Osteoblast (primary cell): ENCODE data around the gene RFC5. TPM values are rescaled to one million over a fixed set of nuclear protein-coding genes. Genes with fewer than 3 reads are reported as not detected.
A peak's percentile ranks its signal among the peaks of the same experiment; 100 is the strongest.

ENCODE experiments used
- DNase-seq: peaks from one replicate; pipeline ENCODE4 v3.0.0; 2011; ENCODE audit warnings: low spot score, mixed read lengths; ENCODE audit not compliant: insufficient read length; ENCODE audit errors: missing footprints
- H2AFZ ChIP-seq: 2 replicates; pipeline ENCODE4 v1.6.0; 2011; ENCODE audit warnings: mild to moderate bottlenecking, low read length
- H3K27ac ChIP-seq: 2 replicates; pipeline ENCODE4 v1.5.1; 2011; ENCODE audit warnings: mild to moderate bottlenecking, low read depth, low read length, moderate library complexity
- H3K27me3 ChIP-seq: 2 replicates; pipeline ENCODE4 v1.6.0; 2012; ENCODE audit warnings: mild to moderate bottlenecking, control low read depth, inconsistent platforms, low read length, moderate library complexity; ENCODE audit not compliant: insufficient read depth
- H3K36me3 ChIP-seq: 2 replicates; pipeline ENCODE4 v1.5.1; 2011; ENCODE audit warnings: mild to moderate bottlenecking, low read length, control low read depth, moderate library complexity; ENCODE audit not compliant: insufficient read depth
- H3K4me1 ChIP-seq: 2 replicates; pipeline ENCODE4 v1.5.1; 2011; ENCODE audit warnings: mild to moderate bottlenecking, low read length, control low read depth, moderate library complexity; ENCODE audit not compliant: insufficient read depth
- H3K4me2 ChIP-seq: 2 replicates; pipeline ENCODE4 v1.6.0; 2011; ENCODE audit warnings: mild to moderate bottlenecking, low read length; ENCODE audit not compliant: insufficient read depth
- H3K4me3 ChIP-seq: fragments of 200-600 bp; sonication (generic); 3 replicates; pipeline ENCODE4 v1.5.1; 2012; ENCODE audit warnings: mild to moderate bottlenecking, low read length, inconsistent platforms; ENCODE audit not compliant: insufficient read depth
- H3K79me2 ChIP-seq: 2 replicates; pipeline ENCODE4 v1.6.0; 2012; ENCODE audit warnings: mild to moderate bottlenecking, low read length, control low read depth, inconsistent platforms; ENCODE audit not compliant: insufficient read depth
- H3K9me3 ChIP-seq: 2 replicates; pipeline ENCODE4 v1.5.1; 2011; ENCODE audit warnings: low read depth, low read length, control low read depth
- H4K20me1 ChIP-seq: 2 replicates; pipeline ENCODE4 v1.6.0; 2012; ENCODE audit warnings: mild to moderate bottlenecking, low read length, control low read depth; ENCODE audit not compliant: insufficient read depth
- CTCF ChIP-seq: IDR thresholded peaks from 2 replicates; pipeline ENCODE4 v1.5.1; 2011; ENCODE audit warnings: mild to moderate bottlenecking, low read depth, low read length, moderate library complexity; ENCODE audit errors: extremely low read depth
- total RNA-seq: library from RNA; depleted of rRNA; stranded (reverse); fragments of >200 nt; gene quantifications from 2 replicates; pipeline ENCODE4 v1.2.3, GENCODE V29; 2012

Gene RFC5
- total RNA-seq, 1 donor = 8.3 TPM

DNA sequence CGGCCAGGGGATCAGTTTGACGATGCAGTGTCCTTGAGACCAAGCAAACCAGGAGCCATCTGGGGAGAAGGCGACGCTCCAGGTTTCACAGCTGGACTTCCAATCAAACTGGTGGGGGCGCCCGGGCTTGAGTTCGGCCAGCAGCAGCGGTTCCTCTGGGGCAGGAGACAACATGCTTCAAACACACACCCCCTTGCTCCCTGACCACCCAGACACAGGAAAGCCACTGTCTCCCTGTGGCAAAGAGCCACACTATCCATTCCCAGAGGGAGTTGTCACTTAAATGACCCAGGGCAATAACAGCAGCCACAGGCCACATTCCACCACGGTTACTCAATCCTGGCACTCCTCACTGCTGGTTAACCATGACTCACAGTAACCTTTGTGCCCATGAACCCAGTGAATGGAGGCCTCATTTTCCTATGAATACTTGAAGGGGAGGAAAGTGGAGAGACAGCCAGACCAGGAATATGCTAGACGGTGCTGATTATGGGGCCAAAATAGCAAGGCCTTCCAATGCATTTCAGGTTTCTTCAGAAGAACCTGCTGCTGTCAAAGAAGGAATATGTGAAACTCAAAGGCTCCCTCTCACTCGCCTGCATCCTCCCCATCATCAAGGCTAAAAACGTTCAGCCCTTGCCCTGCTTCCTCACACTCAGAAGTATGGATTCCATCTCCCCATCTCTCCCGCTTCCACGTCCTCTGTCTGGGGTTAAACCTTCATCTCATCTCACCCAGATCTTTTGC lies 36.0 kb downstream of the RFC5 start:
- Histone ChIP-seq H4K20me1 (peaks cover 30% of the 10 kb centered on the region), H2AFZ (no peak overlapping the region), H3K79me2 (peaks cover 78% of the 10 kb centered on the region), H3K4me2 (peak overlapping the region; percentile 57), H3K27me3 (no peaks in the 10 kb centered on the region), H3K27ac (peak overlapping the region; percentile 85), H3K4me1 (peaks cover 37% of the 10 kb centered on the region), H3K4me3 (no peak overlapping the region), H3K9me3 (no peaks in the 10 kb centered on the region), H3K36me3 (peaks cover 45% of the 10 kb centered on the region)
- no peak for TF ChIP-seq CTCF
- peak; percentile 93 for DNase-seq

GRCh38 chr12:118053071-118053985 lies 36.8 kb downstream of the RFC5 start:
- Histone ChIP-seq H3K4me2 (peak overlapping the region; percentile 57), H3K79me2 (peaks cover 80% of the 10 kb centered on the region), H3K27ac (peak overlapping the region; percentile 85), H2AFZ (no peak overlapping the region), H3K9me3 (no peaks in the 10 kb centered on the region), H3K27me3 (no peaks in the 10 kb centered on the region), H3K4me1 (peaks cover 37% of the 10 kb centered on the region), H4K20me1 (peaks cover 24% of the 10 kb centered on the region), H3K36me3 (peaks cover 41% of the 10 kb centered on the region), H3K4me3 (no peak overlapping the region)
- no peak for TF ChIP-seq CTCF
- no peak for DNase-seq

- Histone ChIP-seq H3K4me2 (no peak overlapping the region), H3K36me3 (peaks cover 25% of the 10 kb centered on the region), H2AFZ (no peak overlapping the region), H3K79me2 (peaks cover 76% of the 10 kb centered on the region), H3K4me1 (peaks cover 49% of the 10 kb centered on the region), H3K27ac (no peak overlapping the region), H3K27me3 (no peaks in the 10 kb centered on the region), H4K20me1 (peaks cover 16% of the 10 kb centered on the region), H3K4me3 (no peak overlapping the region), H3K9me3 (no peaks in the 10 kb centered on the region)
- TF ChIP-seq CTCF = peak; percentile 59
- no peak for DNase-seq
Observed at GRCh38 chr12:118055144-118055557, 38.6 kb downstream of the RFC5 start.
